Gastroesophageal sphincter (tissue), 3 donors: ENCODE results near the gene MAL.
A peak's percentile ranks its signal among the peaks of the same experiment; 100 is the strongest.

Source experiments
- POLR2A ChIP-seq, 2 donors: fragments of 450-650 bp; IDR thresholded peaks; one replicate each; pipeline ENCODE4 v1.6.1; 2017; ENCODE audit warnings: antibody characterized with exemption in 2 of 2, mild to moderate bottlenecking in 2 of 2, moderate library complexity in 1 of 2
- POLR2AphosphoS5 ChIP-seq: sonication (generic); formaldehyde crosslinking; IDR thresholded peaks from one replicate; pipeline ENCODE4 v1.6.1; 2017; ENCODE audit warnings: antibody characterized with exemption
- TF ChIP-seq, protein P1 (sequence below), 4 experiments: fragments of 200-600 bp in 2 of 4; fragments of 450-650 bp in 2 of 4; sonication (generic) in 1 of 4; IDR thresholded peaks; one replicate each; pipeline ENCODE4 v1.5.1; 2017 to 2019; ENCODE audit warnings: antibody characterized with exemption in 4 of 4, mild to moderate bottlenecking in 2 of 4, moderate library complexity in 2 of 4

DNA sequence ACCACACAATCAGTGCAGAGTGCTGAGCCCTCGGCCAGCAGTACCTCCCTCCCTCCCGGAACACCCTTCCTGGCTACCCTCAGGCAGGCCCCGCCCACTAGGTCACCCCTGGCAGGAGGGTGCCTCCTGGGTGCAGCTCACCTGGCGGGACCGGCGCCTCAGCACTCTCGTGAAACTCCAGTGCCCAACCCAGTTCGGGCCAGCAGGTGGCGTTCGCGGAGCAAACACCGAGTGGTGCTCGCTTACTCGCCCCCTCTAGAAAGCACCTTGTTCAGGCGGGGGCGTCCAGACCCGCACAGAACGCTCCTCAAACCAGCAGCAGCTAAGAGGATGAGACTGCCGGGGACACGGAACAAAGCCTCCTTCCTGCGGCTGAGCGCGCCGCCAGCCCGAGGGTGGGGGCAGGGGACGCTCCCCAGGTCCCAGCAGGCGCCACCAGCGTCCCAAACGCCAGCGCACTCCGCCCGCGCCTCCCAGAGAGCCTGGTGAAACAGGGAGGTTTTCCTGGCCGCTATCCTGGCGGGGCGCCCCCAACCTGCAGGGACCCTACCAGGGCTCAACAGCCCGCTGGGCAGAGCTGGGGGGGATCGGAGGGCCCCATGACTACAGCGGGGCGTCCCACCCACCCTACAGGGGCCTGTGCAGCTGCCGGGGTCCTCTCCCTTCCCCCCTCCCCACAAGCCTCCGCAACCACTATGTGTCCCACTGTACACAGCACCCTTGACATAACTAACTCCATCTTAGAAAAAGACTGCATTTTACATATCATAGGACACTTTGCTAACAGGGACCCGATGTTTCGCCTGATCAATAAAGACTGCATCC, 51.4 kb downstream of the MAL start:
- no peak for TF ChIP-seq POLR2A (IDR thresholded peaks at IDR 0.05)
- TF ChIP-seq, protein P1, sequence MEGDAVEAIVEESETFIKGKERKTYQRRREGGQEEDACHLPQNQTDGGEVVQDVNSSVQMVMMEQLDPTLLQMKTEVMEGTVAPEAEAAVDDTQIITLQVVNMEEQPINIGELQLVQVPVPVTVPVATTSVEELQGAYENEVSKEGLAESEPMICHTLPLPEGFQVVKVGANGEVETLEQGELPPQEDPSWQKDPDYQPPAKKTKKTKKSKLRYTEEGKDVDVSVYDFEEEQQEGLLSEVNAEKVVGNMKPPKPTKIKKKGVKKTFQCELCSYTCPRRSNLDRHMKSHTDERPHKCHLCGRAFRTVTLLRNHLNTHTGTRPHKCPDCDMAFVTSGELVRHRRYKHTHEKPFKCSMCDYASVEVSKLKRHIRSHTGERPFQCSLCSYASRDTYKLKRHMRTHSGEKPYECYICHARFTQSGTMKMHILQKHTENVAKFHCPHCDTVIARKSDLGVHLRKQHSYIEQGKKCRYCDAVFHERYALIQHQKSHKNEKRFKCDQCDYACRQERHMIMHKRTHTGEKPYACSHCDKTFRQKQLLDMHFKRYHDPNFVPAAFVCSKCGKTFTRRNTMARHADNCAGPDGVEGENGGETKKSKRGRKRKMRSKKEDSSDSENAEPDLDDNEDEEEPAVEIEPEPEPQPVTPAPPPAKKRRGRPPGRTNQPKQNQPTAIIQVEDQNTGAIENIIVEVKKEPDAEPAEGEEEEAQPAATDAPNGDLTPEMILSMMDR (IDR thresholded peaks at IDR 0.05) = peak in 3 of 4 experiments; percentile 58 to 83 (median 68)
- no peak for TF ChIP-seq POLR2AphosphoS5
